Measurements from ENCODE around the gene SPEF1.

Gene SPEF1

GRCh38 chr20:3753501-3754275 is 27.6 kb downstream of the SPEF1 start:
- no peak for DNase-seq (ENCODE audit: low read depth)
- H3K4me3 ChIP-seq (ENCODE audit: control insufficient read depth, low read depth, low read length) = no peak overlapping the region

DNA sequence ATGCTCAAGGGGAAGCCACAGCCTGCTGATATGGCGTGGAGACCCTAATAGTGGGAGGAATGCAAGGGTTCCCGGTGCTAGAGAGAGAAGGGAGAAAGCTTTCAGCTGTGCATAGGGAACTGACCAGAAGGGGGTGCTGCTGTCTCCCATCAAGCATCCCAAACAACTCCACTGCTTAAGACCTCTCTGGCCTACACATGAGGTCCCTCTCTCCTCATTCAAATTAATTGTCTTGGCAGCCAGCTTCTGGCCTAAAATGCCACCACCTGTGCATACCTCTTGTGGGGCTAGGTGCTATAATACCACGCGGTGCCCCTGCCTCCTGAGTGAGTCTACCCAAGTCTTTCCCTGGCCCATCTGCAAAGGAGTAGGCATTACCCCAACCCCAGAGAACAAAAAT is 28.1 kb downstream of the SPEF1 start:
- H3K4me3 ChIP-seq (ENCODE audit: control insufficient read depth, low read depth, low read length) = no peak overlapping the region
- DNase-seq (ENCODE audit: low read depth) = peak; percentile 52
- TF ChIP-seq, protein P1, sequence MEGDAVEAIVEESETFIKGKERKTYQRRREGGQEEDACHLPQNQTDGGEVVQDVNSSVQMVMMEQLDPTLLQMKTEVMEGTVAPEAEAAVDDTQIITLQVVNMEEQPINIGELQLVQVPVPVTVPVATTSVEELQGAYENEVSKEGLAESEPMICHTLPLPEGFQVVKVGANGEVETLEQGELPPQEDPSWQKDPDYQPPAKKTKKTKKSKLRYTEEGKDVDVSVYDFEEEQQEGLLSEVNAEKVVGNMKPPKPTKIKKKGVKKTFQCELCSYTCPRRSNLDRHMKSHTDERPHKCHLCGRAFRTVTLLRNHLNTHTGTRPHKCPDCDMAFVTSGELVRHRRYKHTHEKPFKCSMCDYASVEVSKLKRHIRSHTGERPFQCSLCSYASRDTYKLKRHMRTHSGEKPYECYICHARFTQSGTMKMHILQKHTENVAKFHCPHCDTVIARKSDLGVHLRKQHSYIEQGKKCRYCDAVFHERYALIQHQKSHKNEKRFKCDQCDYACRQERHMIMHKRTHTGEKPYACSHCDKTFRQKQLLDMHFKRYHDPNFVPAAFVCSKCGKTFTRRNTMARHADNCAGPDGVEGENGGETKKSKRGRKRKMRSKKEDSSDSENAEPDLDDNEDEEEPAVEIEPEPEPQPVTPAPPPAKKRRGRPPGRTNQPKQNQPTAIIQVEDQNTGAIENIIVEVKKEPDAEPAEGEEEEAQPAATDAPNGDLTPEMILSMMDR (IDR thresholded peaks at IDR 0.05; ENCODE audit: control insufficient read depth, insufficient read depth, low read depth, low read length, missing control alignments) = peak; percentile 91

More at GRCh38 chr20:3753501-3754275, 27.6 kb downstream of the SPEF1 start:
- TF ChIP-seq, protein P1 (IDR thresholded peaks at IDR 0.05; ENCODE audit: control insufficient read depth, insufficient read depth, low read depth, low read length, missing control alignments) = no peak

GRCh38 chr20:3752386-3752759 is 28.9 kb downstream of the SPEF1 start:
- TF ChIP-seq, protein P1 (IDR thresholded peaks at IDR 0.05; ENCODE audit: control insufficient read depth, insufficient read depth, low read depth, low read length, missing control alignments) = no peak
- no peak overlapping the region for H3K4me3 ChIP-seq (ENCODE audit: control insufficient read depth, low read depth, low read length)
- no peak for DNase-seq (ENCODE audit: low read depth)

DNA sequence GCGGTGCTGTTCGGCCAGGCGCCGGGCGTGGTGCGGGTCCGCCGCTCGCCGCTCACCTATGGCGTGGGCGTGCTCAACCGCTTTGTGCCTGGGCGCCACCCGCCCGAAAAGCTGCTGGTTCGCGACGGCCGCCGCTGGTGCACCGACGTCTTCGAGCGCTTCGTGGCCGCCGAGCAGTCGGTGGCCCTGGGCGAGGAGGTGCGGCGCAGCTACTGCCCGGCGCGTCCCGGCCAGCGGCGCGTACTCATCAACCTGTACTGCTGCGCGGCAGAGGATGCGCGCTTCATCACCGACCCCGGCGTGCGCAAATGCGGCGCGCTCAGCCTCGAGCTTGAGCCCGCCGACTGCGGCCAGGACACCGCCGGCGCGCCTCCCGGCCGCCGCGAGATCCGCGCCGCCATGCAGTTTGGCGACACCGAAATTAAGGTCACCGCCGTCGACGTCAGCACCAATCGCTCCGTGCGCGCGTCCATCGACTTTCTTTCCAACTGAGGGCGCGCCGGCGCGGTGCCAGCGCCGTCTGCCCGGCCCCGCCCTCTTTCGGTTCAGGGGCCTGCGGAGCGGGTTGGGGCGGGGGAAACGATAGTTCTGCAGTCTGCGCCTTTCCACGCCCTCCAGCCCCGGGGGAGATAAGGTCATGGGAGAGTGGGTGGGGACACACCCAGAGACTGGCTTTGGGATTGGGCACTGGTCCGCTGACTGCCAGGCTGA is 29.4 kb downstream of the SPEF1 start:
- TF ChIP-seq, protein P1 (IDR thresholded peaks at IDR 0.05; ENCODE audit: control insufficient read depth, insufficient read depth, low read depth, low read length, missing control alignments) = no peak
- no peak for DNase-seq (ENCODE audit: low read depth)
- no peak overlapping the region for H3K4me3 ChIP-seq (ENCODE audit: control insufficient read depth, low read depth, low read length)

- H3K4me3 ChIP-seq (ENCODE audit: control insufficient read depth, low read depth, low read length) = no peak overlapping the region
- TF ChIP-seq, protein P1 (IDR thresholded peaks at IDR 0.05; ENCODE audit: control insufficient read depth, insufficient read depth, low read depth, low read length, missing control alignments) = no peak
- DNase-seq (ENCODE audit: low read depth) = no peak
Measured at GRCh38 chr20:3751305-3751674, 30.0 kb downstream of the SPEF1 start.

DNA sequence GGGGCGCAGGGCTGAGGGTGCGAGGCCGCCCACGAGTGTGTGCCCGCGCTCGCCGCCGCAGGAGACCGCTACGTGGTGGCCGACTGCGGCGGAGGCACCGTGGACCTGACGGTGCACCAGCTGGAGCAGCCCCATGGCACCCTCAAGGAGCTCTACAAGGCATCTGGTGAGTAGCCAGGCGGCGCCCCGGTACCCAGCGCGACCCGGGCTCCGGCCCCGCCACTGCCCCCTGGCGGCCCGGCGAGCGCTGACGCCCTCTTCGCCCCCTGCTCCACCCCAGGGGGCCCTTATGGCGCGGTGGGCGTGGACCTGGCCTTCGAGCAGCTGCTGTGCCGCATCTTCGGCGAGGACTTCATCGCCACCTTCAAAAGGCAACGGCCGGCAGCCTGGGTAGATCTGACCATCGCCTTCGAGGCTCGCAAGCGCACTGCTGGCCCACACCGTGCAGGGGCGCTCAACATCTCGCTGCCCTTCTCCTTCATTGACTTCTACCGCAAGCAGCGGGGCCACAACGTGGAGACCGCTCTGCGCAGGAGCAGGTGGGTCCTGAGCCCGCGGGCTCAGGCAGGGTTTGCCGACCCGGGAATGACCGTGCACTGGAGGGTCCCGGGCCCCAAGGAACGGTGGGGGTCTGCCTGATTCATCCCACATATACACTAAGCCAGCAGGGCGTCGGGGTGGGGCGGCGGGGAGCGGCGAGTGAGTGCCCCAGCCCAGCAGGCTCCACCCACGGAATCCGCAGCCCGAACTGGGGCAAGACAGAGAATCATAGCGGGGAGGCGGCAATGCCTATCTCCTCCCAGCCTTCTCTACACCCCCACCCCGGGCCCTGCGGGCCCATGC is 31.3 kb downstream of the SPEF1 start:
- TF ChIP-seq, protein P1 (IDR thresholded peaks at IDR 0.05; ENCODE audit: control insufficient read depth, insufficient read depth, low read depth, low read length, missing control alignments) = peak; percentile 13
- H3K4me3 ChIP-seq (ENCODE audit: control insufficient read depth, low read depth, low read length) = no peak overlapping the region
- no peak for DNase-seq (ENCODE audit: low read depth)
